Body of pancreas (tissue), 4 donors: ENCODE data around the gene CIAO2B. TPM values are rescaled to one million over a fixed set of nuclear protein-coding genes. Genes with fewer than 3 reads are reported as not detected.
A peak's percentile ranks its signal among the peaks of the same experiment; 100 is the strongest.

Source experiments
- ATAC-seq: fragments of 150-250 bp; one replicate; pipeline ENCODE4 v1.9.1; 2016
- DNase-seq, 4 donors: peaks; one replicate each; pipeline ENCODE4 v3.0.0-alpha.2; 2019
- H3K27ac ChIP-seq, 4 donors: fragments of 200-600 bp; sonication (generic); 1 replicate in 3 of 4; 2 replicates in 1 of 4; pipeline versions ENCODE4 v1.5.1 to v1.6.1; 2016 to 2019; ENCODE audit warnings: mild to moderate bottlenecking in 1 of 4, mixed read lengths in 1 of 4, moderate library complexity in 1 of 4
- H3K27me3 ChIP-seq, 2 donors: fragments of 200-600 bp; sonication (generic); one replicate each; pipeline ENCODE4 v1.6.0; 2016; ENCODE audit warnings: mild to moderate bottlenecking in 1 of 2
- H3K36me3 ChIP-seq, 2 donors: fragments of 200-600 bp; sonication (generic); replicated peaks in 1 of 2; 2 replicates each; pipeline ENCODE4 v1.5.1; 2016; ENCODE audit warnings: low read depth in 2 of 2; ENCODE audit not compliant: insufficient read depth in 1 of 2
- H3K4me1 ChIP-seq: fragments of 200-600 bp; sonication (generic); one replicate; pipeline ENCODE4 v1.6.0; 2016
- H3K4me3 ChIP-seq, 2 donors: fragments of 200-600 bp; sonication (generic); 1 replicate in 1 of 2; 2 replicates in 1 of 2; pipeline ENCODE4 v1.5.1; 2016 to 2019
- H3K9me3 ChIP-seq, 3 donors: fragments of 200-600 bp; sonication (generic); 1 replicate in 2 of 3; 2 replicates in 1 of 3; pipeline ENCODE4 v1.5.1; 2016
- CTCF ChIP-seq, 7 experiments: fragments of 450-650 bp in 4 of 7; fragments of 200-600 bp in 3 of 7; sonication (generic) in 3 of 7; IDR thresholded peaks; one replicate each; pipeline ENCODE4 v1.5.1; 2016 to 2019; ENCODE audit warnings: antibody characterized with exemption in 7 of 7
- POLR2A ChIP-seq, 3 donors: fragments of 450-650 bp; IDR thresholded peaks; one replicate each; pipeline ENCODE4 v1.6.1; 2016; ENCODE audit warnings: antibody characterized with exemption in 3 of 3, mild to moderate bottlenecking in 2 of 3
- WGBS, 2 donors: methylation state at CpG; one replicate each; pipeline ENCODE4 v1.1.5; 2017; 5-methylcytosine and 5-hydroxymethylcytosine counted together
- intact Hi-C: fragments of 100-400 bp; cut with DNase I; formaldehyde crosslinking; loops from one replicate; pipeline ENCODE4 v1.15.1; 2023
- total RNA-seq, 2 donors: library from RNA; depleted of rRNA; stranded (reverse); fragments of >200 nt; gene quantifications; one replicate each; pipeline ENCODE4 v1.1.0, GENCODE V29; 2016

CIAO2B gene
- total RNA-seq, 2 donors from 2014 or later = 7.6 to 15.3 TPM

- intact Hi-C loops = no loop called here
- Histone ChIP-seq H3K4me1 (peaks cover 36% of the 10 kb centered on the region), H3K27ac (peak overlapping the region in 1 of 4 donors; percentile 10), H3K27me3 (no peaks in the 10 kb centered on the region), H3K9me3 (no peaks in the 10 kb centered on the region), H3K4me3 (no peak overlapping the region), H3K36me3 (no peaks in the 10 kb centered on the region)
- TF ChIP-seq CTCF (IDR thresholded peaks at IDR 0.05) (no peak), POLR2A (IDR thresholded peaks at IDR 0.05) (no peak)
- ATAC-seq (no peak), DNase-seq (no peak)
- 59 to 61% methylated on average over 16 of the region's 16 CpGs for WGBS, 2 donors
These were observed 29.2 kb downstream of the CIAO2B start for GRCh38 chr16:66904846-66905632.

- no peak for TF ChIP-seq POLR2A (IDR thresholded peaks at IDR 0.05)
- no peak for TF ChIP-seq CTCF (IDR thresholded peaks at IDR 0.05)
- ATAC-seq = no peak
- DNase-seq = no peak
- H3K9me3 ChIP-seq = no peaks in the 10 kb centered on the region
- peaks cover 42% of the 10 kb centered on the region for H3K4me1 ChIP-seq
- H3K27me3 ChIP-seq = no peaks in the 10 kb centered on the region
- WGBS, 2 donors = 90 to 95% methylated on average over 13 of the region's 13 CpGs
- H3K36me3 ChIP-seq = no peaks in the 10 kb centered on the region
- H3K4me3 ChIP-seq = no peak overlapping the region
- H3K27ac ChIP-seq = no peak overlapping the region
- intact Hi-C loops = no loop called here
These were observed 29.8 kb downstream of the CIAO2B start for GRCh38 chr16:66904428-66904845.

- Histone ChIP-seq H3K27me3 (no peaks in the 10 kb centered on the region), H3K27ac (no peak overlapping the region), H3K4me3 (no peak overlapping the region), H3K36me3 (no peaks in the 10 kb centered on the region), H3K4me1 (peaks cover 45% of the 10 kb centered on the region), H3K9me3 (no peaks in the 10 kb centered on the region)
- DNase-seq = no peak
- TF ChIP-seq POLR2A (IDR thresholded peaks at IDR 0.05) (no peak), CTCF (IDR thresholded peaks at IDR 0.05) (no peak)
- intact Hi-C loops = no loop called here
- no peak for ATAC-seq
- WGBS, 2 donors = 69 to 83% methylated on average over 3 to 11 of the region's 11 CpGs
These were observed 30.4 kb downstream of the CIAO2B start for GRCh38 chr16:66903544-66904427.

- WGBS, 2 donors = 81 to 87% methylated on average over 12 to 13 of the region's 14 CpGs
- Histone ChIP-seq H3K4me1 (peaks cover 45% of the 10 kb centered on the region), H3K27me3 (no peaks in the 10 kb centered on the region), H3K9me3 (no peaks in the 10 kb centered on the region), H3K36me3 (no peaks in the 10 kb centered on the region), H3K4me3 (no peak overlapping the region), H3K27ac (no peak overlapping the region)
- DNase-seq = no peak
- no peak for TF ChIP-seq POLR2A (IDR thresholded peaks at IDR 0.05)
- no peak for TF ChIP-seq CTCF (IDR thresholded peaks at IDR 0.05)
- ATAC-seq = no peak
- intact Hi-C loops = no loop called here
These were observed 31.3 kb downstream of the CIAO2B start for GRCh38 chr16:66902648-66903543.
